ENCODE data around the gene LRRK2.
"Not testable (repeated sequence)": the region's sequence is repeated elsewhere in the genome, so short reads cannot be mapped to it uniquely, and the experiment has no call there.

LRRK2 gene

GRCh38 chr12:40215982-40216381 is 8.8 kb upstream of the LRRK2 start:
- DNase-seq = no peak

GRCh38 chr12:40216516-40217288 is 8.1 kb upstream of the LRRK2 start:
- no peak for DNase-seq

- no peak for DNase-seq
These were observed 5.0 kb upstream of the LRRK2 start for GRCh38 chr12:40219760-40220159.

GRCh38 chr12:40222247-40222646 is 2.5 kb upstream of the LRRK2 start:
- DNase-seq = no peak

GRCh38 chr12:40223646-40224045 is 1.2 kb upstream of the LRRK2 start:
- no peak for DNase-seq

GRCh38 chr12:40225337-40225983 is 663 bp downstream of the LRRK2 start:
- DNase-seq = no peak

- DNase-seq = no peak
These were observed 1.3 kb downstream of the LRRK2 start for GRCh38 chr12:40225984-40226602.

GRCh38 chr12:40226705-40227104 is 1.9 kb downstream of the LRRK2 start:
- DNase-seq = no peak

GRCh38 chr12:40227447-40227846 is 2.6 kb downstream of the LRRK2 start:
- DNase-seq = no peak

- DNase-seq = no peak
These were observed 3.9 kb downstream of the LRRK2 start for GRCh38 chr12:40228727-40229126.

- DNase-seq = no peak
These were observed 5.2 kb downstream of the LRRK2 start for GRCh38 chr12:40229690-40230651.

- DNase-seq = no peak
These were observed 7.8 kb downstream of the LRRK2 start for GRCh38 chr12:40232602-40233001.

GRCh38 chr12:40233741-40234367 is 9.1 kb downstream of the LRRK2 start:
- no peak for DNase-seq

GRCh38 chr12:40236357-40236850 is 11.6 kb downstream of the LRRK2 start:
- no peak for DNase-seq

- no peak for DNase-seq
These were observed 13.6 kb downstream of the LRRK2 start for GRCh38 chr12:40238266-40238902.

GRCh38 chr12:40238979-40239378 is 14.2 kb downstream of the LRRK2 start:
- DNase-seq = no peak

GRCh38 chr12:40240779-40241178 is 16.0 kb downstream of the LRRK2 start:
- no peak for DNase-seq

- no peak for DNase-seq
These were observed 16.9 kb downstream of the LRRK2 start for GRCh38 chr12:40241741-40242140.

GRCh38 chr12:40244526-40245156 is 19.8 kb downstream of the LRRK2 start:
- DNase-seq = not testable (repeated sequence)

GRCh38 chr12:40248034-40248433 is 23.2 kb downstream of the LRRK2 start:
- DNase-seq = no peak

All from CD4-positive, alpha-beta T cell treated with Interleukin-6 for 4 hours (primary cell).